Gastroesophageal sphincter (tissue), 4 donors: ENCODE results near the gene CIB4. TPM values are rescaled to one million over a fixed set of nuclear protein-coding genes. Genes with fewer than 3 reads are reported as not detected.

ENCODE experiments used
- ATAC-seq: fragments of 150-250 bp; one replicate; pipeline ENCODE4 v1.9.1; 2016; ENCODE audit warnings: mild to moderate bottlenecking, moderate library complexity
- H3K27ac ChIP-seq, 4 donors: fragments of 200-600 bp; sonication (generic) in 3 of 4; 1 replicate in 3 of 4; 2 replicates in 1 of 4; pipeline ENCODE4 v1.5.1; 2016 to 2019
- H3K27me3 ChIP-seq: fragments of 200-600 bp; sonication (generic); one replicate; pipeline ENCODE4 v1.5.1; 2019
- H3K36me3 ChIP-seq, 2 donors: fragments of 200-600 bp; sonication (generic); one replicate each; pipeline ENCODE4 v1.5.1; 2019; ENCODE audit warnings: control low read depth in 1 of 2
- H3K4me1 ChIP-seq, 3 donors: fragments of 200-600 bp; sonication (generic); 1 replicate in 2 of 3; 2 replicates in 1 of 3; pipeline ENCODE4 v1.5.1; 2016 to 2019; ENCODE audit warnings: control low read depth in 2 of 3
- H3K4me3 ChIP-seq, 2 donors: fragments of 200-600 bp; sonication (generic); one replicate each; pipeline ENCODE4 v1.5.1; 2019; ENCODE audit warnings: mild to moderate bottlenecking in 1 of 2, moderate library complexity in 1 of 2
- H3K9me3 ChIP-seq, 3 donors: fragments of 200-600 bp; sonication (generic); one replicate each; pipeline ENCODE4 v1.5.1; 2017 to 2019; ENCODE audit warnings: control low read depth in 2 of 3
- CTCF ChIP-seq, 4 experiments: fragments of 200-600 bp in 2 of 4; fragments of 450-650 bp in 2 of 4; sonication (generic) in 1 of 4; IDR thresholded peaks; one replicate each; pipeline ENCODE4 v1.5.1; 2017 to 2019; ENCODE audit warnings: antibody characterized with exemption in 4 of 4, mild to moderate bottlenecking in 2 of 4, moderate library complexity in 2 of 4
- EP300 ChIP-seq: sonication (generic); formaldehyde crosslinking; IDR thresholded peaks from one replicate; pipeline ENCODE4 v1.6.1; 2017; ENCODE audit warnings: antibody characterized with exemption, mild to moderate bottlenecking
- POLR2A ChIP-seq, 2 donors: fragments of 450-650 bp; IDR thresholded peaks; one replicate each; pipeline ENCODE4 v1.6.1; 2017; ENCODE audit warnings: antibody characterized with exemption in 2 of 2, mild to moderate bottlenecking in 2 of 2, moderate library complexity in 1 of 2
- POLR2AphosphoS5 ChIP-seq: sonication (generic); formaldehyde crosslinking; IDR thresholded peaks from one replicate; pipeline ENCODE4 v1.6.1; 2017; ENCODE audit warnings: antibody characterized with exemption
- WGBS, 2 donors: methylation state at CpG; one replicate each; pipeline ENCODE4 v1.1.5; 2018; ENCODE audit warnings: low coverage in 1 of 2; 5-methylcytosine and 5-hydroxymethylcytosine counted together
- total RNA-seq, 4 donors: library from RNA; depleted of rRNA; stranded (reverse); fragments of >200 nt; gene quantifications; one replicate each; pipeline ENCODE4 v1.1.0, GENCODE V29; 2016

CIB4 gene
- total RNA-seq, 4 donors from 2014 or later, result not detected

- no peak for ATAC-seq
- Histone ChIP-seq H3K27ac (no peak overlapping the region), H3K9me3 (no peaks in the 10 kb centered on the region), H3K27me3 (peaks cover 16% of the 10 kb centered on the region), H3K4me1 (no peaks in the 10 kb centered on the region), H3K36me3 (no peaks in the 10 kb centered on the region), H3K4me3 (no peak overlapping the region)
- no peak for TF ChIP-seq EP300
- TF ChIP-seq POLR2AphosphoS5, result no peak
- no peak for TF ChIP-seq CTCF (IDR thresholded peaks at IDR 0.05)
- TF ChIP-seq POLR2A (IDR thresholded peaks at IDR 0.05), result no peak
- WGBS, 2 donors, result 50 to 60% methylated on average over 2 to 8 of the region's 20 CpGs
These were observed 104.6 kb downstream of the CIB4 start for GRCh38 chr2:26536371-26537068.

GRCh38 chr2:26535663-26536275, 105.4 kb downstream of the CIB4 start:
- H3K9me3 ChIP-seq, result no peaks in the 10 kb centered on the region

GRCh38 chr2:26534865-26535662, 106.1 kb downstream of the CIB4 start:
- ATAC-seq, result no peak

More at GRCh38 chr2:26535663-26536275, 105.4 kb downstream of the CIB4 start:
- Histone ChIP-seq H3K4me1 (no peaks in the 10 kb centered on the region), H3K36me3 (no peaks in the 10 kb centered on the region), H3K27ac (no peak overlapping the region), H3K27me3 (peaks cover 16% of the 10 kb centered on the region), H3K4me3 (no peak overlapping the region)
- TF ChIP-seq POLR2A (IDR thresholded peaks at IDR 0.05), result no peak
- TF ChIP-seq EP300, result no peak
- no peak for TF ChIP-seq CTCF (IDR thresholded peaks at IDR 0.05)
- TF ChIP-seq POLR2AphosphoS5, result no peak
- WGBS, 2 donors, result 83 to 90% methylated on average over 1 to 2 of the region's 8 CpGs
- no peak for ATAC-seq

GRCh38 chr2:26534098-26534864, 106.9 kb downstream of the CIB4 start:
- H3K4me1 ChIP-seq, result no peaks in the 10 kb centered on the region
- H3K27ac ChIP-seq, result no peak overlapping the region
- no peaks in the 10 kb centered on the region for H3K36me3 ChIP-seq
- TF ChIP-seq EP300, result no peak
- TF ChIP-seq CTCF (IDR thresholded peaks at IDR 0.05), result no peak
- no peak for TF ChIP-seq POLR2A (IDR thresholded peaks at IDR 0.05)
- TF ChIP-seq POLR2AphosphoS5, result no peak
- H3K4me3 ChIP-seq, result no peak overlapping the region
- H3K9me3 ChIP-seq, result no peaks in the 10 kb centered on the region
- no peak for ATAC-seq
- H3K27me3 ChIP-seq, result peaks cover 23% of the 10 kb centered on the region
- WGBS, 2 donors, result 80% methylated on average over 1 of the region's 4 CpGs; no CpG with 5 or more reads in 1 of the 2 donors

More at GRCh38 chr2:26534865-26535662, 106.1 kb downstream of the CIB4 start:
- H3K4me3 ChIP-seq, result no peak overlapping the region
- no peak overlapping the region for H3K27ac ChIP-seq
- 100% methylated on average over 1 of the region's 13 CpGs; no CpG with 5 or more reads in 1 of the 2 donors for WGBS, 2 donors
- H3K36me3 ChIP-seq, result no peaks in the 10 kb centered on the region
- no peaks in the 10 kb centered on the region for H3K9me3 ChIP-seq
- H3K4me1 ChIP-seq, result no peaks in the 10 kb centered on the region
- peaks cover 17% of the 10 kb centered on the region for H3K27me3 ChIP-seq
- TF ChIP-seq EP300 (no peak), CTCF (IDR thresholded peaks at IDR 0.05) (no peak), POLR2A (IDR thresholded peaks at IDR 0.05) (no peak), POLR2AphosphoS5 (no peak)
